Endothelial cell of umbilical vein (primary cell): ENCODE measurements around the gene PFDN1. TPM values are rescaled to one million over a fixed set of nuclear protein-coding genes. Genes with fewer than 3 reads are reported as not detected.

Experiments
- BruUV-seq: library from RNA; stranded (reverse); fragments of 400-500 nt; replicated peaks from 2 replicates; lab custom pipeline; 2021; lab: Mats Ljungman, UMichigan
- CTCF ChIA-PET: fragments of 300-600, 350-600 bp; sonication (Branson Sonifier 250); formaldehyde crosslinking; loops from one replicate; lab custom pipeline; 2021; ENCODE audit warnings: antibody characterized with exemption, inconsistent platforms; lab: Charles Lee
- POLR2A ChIA-PET: fragments of 300-600, 350-600 bp; sonication (Branson Sonifier 250); formaldehyde crosslinking; loops from one replicate; lab custom pipeline; 2021; ENCODE audit warnings: antibody characterized with exemption, inconsistent platforms; lab: Charles Lee
- DNase-seq: peaks from one replicate; pipeline ENCODE4 v3.0.0-alpha.2; 2011; ENCODE audit warnings: low read depth, low spot score
- FAIRE-seq: peaks from 2 replicates; lab custom pipeline; 2011; peaks lifted over from hg19 to GRCh38; lab: Jason Lieb, UNC
- H2AFZ ChIP-seq: 2 replicates; pipeline ENCODE4 v1.6.0; 2012; ENCODE audit warnings: low read depth, low read length, control low read depth, inconsistent platforms
- H3K27ac ChIP-seq: 2 replicates; pipeline ENCODE4 v1.5.1; 2011; ENCODE audit warnings: low read depth, mild to moderate bottlenecking, control low read depth, low read length, moderate library complexity; ENCODE audit not compliant: insufficient read depth
- H3K27me3 ChIP-seq, 2 experiments: 2 replicates each; pipeline versions ENCODE4 v1.6.0 to v1.6.1; 2011; ENCODE audit warnings: low read length in 2 of 2, mixed read lengths in 1 of 2; ENCODE audit not compliant: control insufficient read depth in 2 of 2, insufficient read depth in 2 of 2
- H3K36me3 ChIP-seq, 2 experiments: 2 replicates in 1 of 2; 3 replicates in 1 of 2; pipeline ENCODE4 v1.5.1; 2011; ENCODE audit warnings: low read length in 2 of 2, mild to moderate bottlenecking in 1 of 2, moderate library complexity in 1 of 2; ENCODE audit not compliant: control insufficient read depth in 2 of 2, insufficient read depth in 2 of 2; ENCODE audit errors: extremely low read depth in 1 of 2
- H3K4me1 ChIP-seq: 3 replicates; pipeline ENCODE4 v1.5.1; 2011; ENCODE audit warnings: mild to moderate bottlenecking, low read length; ENCODE audit not compliant: control insufficient read depth, insufficient read depth; ENCODE audit errors: extremely low read depth
- H3K4me2 ChIP-seq: 2 replicates; pipeline ENCODE4 v1.6.1; 2011; ENCODE audit warnings: low read length, control low read depth, mixed read lengths; ENCODE audit not compliant: insufficient read depth
- H3K4me3 ChIP-seq, 3 experiments: fragments of 200-600 bp in 1 of 3; sonication (generic), shearing (Covaris generic) in 1 of 3; replicated peaks in 1 of 3; 2 replicates each; pipeline ENCODE4 v1.5.1; 2011 to 2016; ENCODE audit warnings: control low read depth in 3 of 3, low read length in 3 of 3, mild to moderate bottlenecking in 2 of 3, inconsistent platforms in 1 of 3, low read depth in 1 of 3, moderate library complexity in 1 of 3; ENCODE audit not compliant: insufficient read depth in 1 of 3
- H3K79me2 ChIP-seq: 2 replicates; pipeline ENCODE4 v1.6.0; 2012; ENCODE audit warnings: low read length, inconsistent platforms; ENCODE audit not compliant: control insufficient read depth, insufficient read depth
- H3K9ac ChIP-seq: replicated peaks from 2 replicates; pipeline ENCODE3; 2011; ENCODE audit warnings: low read length, control low read depth; ENCODE audit not compliant: insufficient read depth; ENCODE audit errors: extremely low read depth
- H3K9me1 ChIP-seq: replicated peaks from 3 replicates; pipeline ENCODE4 v1.6.0; 2011; ENCODE audit warnings: mild to moderate bottlenecking, low read length; ENCODE audit not compliant: control insufficient read depth, insufficient read depth; ENCODE audit errors: extremely low read depth
- H3K9me3 ChIP-seq: replicated peaks from 2 replicates; pipeline ENCODE4 v1.5.1; 2012; ENCODE audit warnings: low read length, inconsistent platforms; ENCODE audit not compliant: control insufficient read depth, insufficient read depth
- H4K20me1 ChIP-seq: replicated peaks from 2 replicates; pipeline ENCODE3; 2011; ENCODE audit warnings: mild to moderate bottlenecking, low read length; ENCODE audit not compliant: control insufficient read depth, insufficient read depth; ENCODE audit errors: extremely low read depth
- EZH2 ChIP-seq: IDR thresholded peaks from 2 replicates; pipeline ENCODE4 v1.6.1; 2012; ENCODE audit warnings: borderline replicate concordance, low read depth, mild to moderate bottlenecking, moderate library complexity, low read length, inconsistent platforms; ENCODE audit not compliant: severe bottlenecking
- FOS ChIP-seq: IDR thresholded peaks from 2 replicates; pipeline ENCODE4 v1.6.1; 2011; ENCODE audit warnings: mild to moderate bottlenecking, low read length, moderate library complexity, borderline replicate concordance; ENCODE audit not compliant: insufficient read depth
- GATA2 ChIP-seq: IDR thresholded peaks from 2 replicates; pipeline ENCODE4 v1.7.0; 2011; ENCODE audit warnings: low read depth, mild to moderate bottlenecking, moderate library complexity, mixed read lengths, low read length; ENCODE audit not compliant: insufficient read length, insufficient read depth
- JUN ChIP-seq: IDR thresholded peaks from 2 replicates; pipeline ENCODE4 v1.6.1; 2011; ENCODE audit warnings: borderline replicate concordance, low read depth; ENCODE audit not compliant: insufficient read length, insufficient read depth
- MYC ChIP-seq: IDR thresholded peaks from one replicate; pipeline ENCODE4 v1.6.1; 2011; ENCODE audit warnings: mild to moderate bottlenecking, low read depth, low read length
- POLR2A ChIP-seq: IDR thresholded peaks from 2 replicates; pipeline ENCODE4 v1.6.1; 2012; ENCODE audit warnings: low read depth, mild to moderate bottlenecking, control low read depth, low read length
- POLR2AphosphoS5 ChIP-seq: IDR thresholded peaks from 2 replicates; pipeline ENCODE4 v1.6.1; 2012; ENCODE audit warnings: low read depth, mild to moderate bottlenecking, control low read depth, low read length, moderate library complexity; ENCODE audit not compliant: insufficient read depth
- dilution Hi-C: fragments of 300-500 bp; cut with MboI; formaldehyde crosslinking; loops from one replicate; pipeline ENCODE4 v1.15.0; 2019; ENCODE audit warnings: low sequenced_read_pairs; ENCODE audit not compliant: extremely low pct_ligation_motif_present
- intact Hi-C: fragments of 100-400 bp; cut with micrococcal nuclease; formaldehyde crosslinking; loops from one replicate; pipeline ENCODE4 v1.10.0; 2022
- polyA plus RNA-seq, 4 experiments: library from polyadenylated mRNA; depleted of rRNA in 3 of 4; stranded (reverse) in 3 of 4; unstranded in 1 of 4; fragments of >200 nt; gene quantifications; 2 replicates each; pipeline versions ENCODE4 v1.2.1 to v1.2.3, GENCODE V29; 2011 to 2012; ENCODE audit warnings: missing spikeins in 1 of 4
- total RNA-seq: library from RNA; stranded (reverse); gene quantifications from 2 replicates; pipeline ENCODE4 v1.2.3, GENCODE V29; 2021
- TF ChIP-seq, protein P1 (sequence below): IDR thresholded peaks from 2 replicates; pipeline ENCODE4 v1.6.1; 2011; ENCODE audit not compliant: insufficient read depth, insufficient read length
- TF ChIP-seq, protein P2 (sequence below), 2 donors: IDR thresholded peaks; 1 replicate in 1 of 2; 2 replicates in 1 of 2; pipeline ENCODE4 v1.5.1; 2011; ENCODE audit warnings: low read length in 2 of 2, mild to moderate bottlenecking in 2 of 2, moderate library complexity in 2 of 2, control low read depth in 1 of 2, inconsistent platforms in 1 of 2, low read depth in 1 of 2; ENCODE audit not compliant: insufficient read depth in 1 of 2; ENCODE audit errors: extremely low read depth in 1 of 2

The PFDN1 gene
- total and polyA plus RNA-seq, 2 donors (not counting 3 experiments of a cell fraction or from before 2014, with no cell fraction given), result 107 to 158 TPM

DNA sequence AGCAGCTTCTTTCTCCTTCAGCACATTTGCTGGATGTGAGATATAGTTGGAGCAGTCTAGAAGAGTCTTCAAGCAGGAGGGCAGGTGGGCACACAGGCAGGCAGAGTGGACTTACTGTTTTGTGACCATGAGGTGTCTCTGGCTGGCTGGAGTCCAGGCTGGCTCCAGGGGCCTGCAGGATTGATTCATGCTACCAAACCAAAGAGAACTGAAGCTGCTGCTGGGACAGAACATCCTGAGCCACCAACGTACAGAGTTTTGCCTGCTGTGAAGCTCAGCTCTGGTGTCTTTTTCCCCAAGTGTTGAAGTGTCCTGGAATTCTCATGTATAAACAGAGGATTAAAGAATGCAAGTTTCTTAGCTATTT is 82.2 kb downstream of the PFDN1 start:
- Histone ChIP-seq H3K4me3 (no peak overlapping the region), H3K4me1 (peaks cover 6% of the 10 kb centered on the region), H4K20me1 (no peaks in the 10 kb centered on the region), H3K4me2 (no peak overlapping the region), H2AFZ (no peak overlapping the region), H3K9ac (no peak overlapping the region), H3K36me3 (no peaks in the 10 kb centered on the region), H3K27ac (no peak overlapping the region), H3K79me2 (no peaks in the 10 kb centered on the region), H3K9me3 (no peaks in the 10 kb centered on the region), H3K9me1 (no peaks in the 10 kb centered on the region), H3K27me3 (no peaks in the 10 kb centered on the region)
- ChIA-PET CTCF (interaction anchor here (0.9 to 1.5 kb wide), 4 partner anchors 10 to 148 kb away, joined by 3 to 4 read pairs (median 4); no protein-coding TSS in a partner anchor), POLR2A (no interaction called here)
- FAIRE-seq (no peak), DNase-seq (no peak)
- BruUV-seq, result no TSS peak
- dilution Hi-C loops (no loop called here), intact Hi-C loops (no loop called here)
- TF ChIP-seq GATA2 (no peak), MYC (no peak)
- TF ChIP-seq, protein P1, sequence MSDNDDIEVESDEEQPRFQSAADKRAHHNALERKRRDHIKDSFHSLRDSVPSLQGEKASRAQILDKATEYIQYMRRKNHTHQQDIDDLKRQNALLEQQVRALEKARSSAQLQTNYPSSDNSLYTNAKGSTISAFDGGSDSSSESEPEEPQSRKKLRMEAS, result no peak
- TF ChIP-seq, protein P2, sequence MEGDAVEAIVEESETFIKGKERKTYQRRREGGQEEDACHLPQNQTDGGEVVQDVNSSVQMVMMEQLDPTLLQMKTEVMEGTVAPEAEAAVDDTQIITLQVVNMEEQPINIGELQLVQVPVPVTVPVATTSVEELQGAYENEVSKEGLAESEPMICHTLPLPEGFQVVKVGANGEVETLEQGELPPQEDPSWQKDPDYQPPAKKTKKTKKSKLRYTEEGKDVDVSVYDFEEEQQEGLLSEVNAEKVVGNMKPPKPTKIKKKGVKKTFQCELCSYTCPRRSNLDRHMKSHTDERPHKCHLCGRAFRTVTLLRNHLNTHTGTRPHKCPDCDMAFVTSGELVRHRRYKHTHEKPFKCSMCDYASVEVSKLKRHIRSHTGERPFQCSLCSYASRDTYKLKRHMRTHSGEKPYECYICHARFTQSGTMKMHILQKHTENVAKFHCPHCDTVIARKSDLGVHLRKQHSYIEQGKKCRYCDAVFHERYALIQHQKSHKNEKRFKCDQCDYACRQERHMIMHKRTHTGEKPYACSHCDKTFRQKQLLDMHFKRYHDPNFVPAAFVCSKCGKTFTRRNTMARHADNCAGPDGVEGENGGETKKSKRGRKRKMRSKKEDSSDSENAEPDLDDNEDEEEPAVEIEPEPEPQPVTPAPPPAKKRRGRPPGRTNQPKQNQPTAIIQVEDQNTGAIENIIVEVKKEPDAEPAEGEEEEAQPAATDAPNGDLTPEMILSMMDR (IDR thresholded peaks at IDR 0.05; ENCODE audit: extremely low read depth in 1 of 2, insufficient read depth in 1 of 2, low read depth in 1 of 2, low read length in 2 of 2), result no peak

DNA sequence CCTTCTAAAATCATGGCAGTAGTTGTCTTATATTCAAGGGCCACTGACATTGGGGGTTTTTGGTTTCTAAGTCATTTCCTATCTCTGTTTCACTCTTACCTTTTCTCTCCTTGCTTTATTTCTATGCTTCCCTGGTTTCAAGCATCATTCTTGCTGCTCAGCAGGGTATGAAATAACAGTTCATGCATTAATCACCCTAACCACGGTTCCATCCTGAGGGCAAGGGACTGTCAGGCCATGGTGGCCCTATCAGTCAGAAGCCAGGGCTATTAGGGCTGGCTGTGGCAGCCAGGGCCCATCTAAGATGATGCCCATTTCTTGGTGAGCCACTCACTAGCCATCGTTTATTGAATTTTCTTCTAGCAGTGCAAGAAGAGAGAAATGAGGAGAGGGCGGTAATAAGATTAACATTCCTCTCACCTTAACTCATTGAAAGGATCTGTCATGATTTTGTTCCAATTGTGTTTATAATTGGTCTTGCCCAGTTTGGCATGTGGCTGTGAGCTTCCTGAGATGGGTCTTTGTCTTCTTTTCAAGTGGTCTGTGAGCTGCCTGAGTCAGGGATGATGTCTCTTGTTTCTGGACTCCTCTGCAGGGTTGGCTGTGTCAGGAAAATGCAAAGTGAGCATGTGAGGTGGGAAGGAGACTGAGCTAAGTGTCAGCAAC is 82.7 kb downstream of the PFDN1 start:
- no peak overlapping the region for H3K4me3 ChIP-seq
- no peak for DNase-seq
- ChIA-PET POLR2A (no interaction called here), CTCF (interaction anchor here (0.6 to 1.4 kb wide), 4 partner anchors 9 to 147 kb away, joined by 3 to 5 read pairs (median 4); no protein-coding TSS in a partner anchor)
- no peaks in the 10 kb centered on the region for H3K9me1 ChIP-seq
- H3K27me3 ChIP-seq, result no peaks in the 10 kb centered on the region
- H3K9me3 ChIP-seq, result no peaks in the 10 kb centered on the region
- no peak overlapping the region for H2AFZ ChIP-seq
- BruUV-seq, result no TSS peak
- FAIRE-seq, result no peak
- peaks cover 6% of the 10 kb centered on the region for H3K4me1 ChIP-seq
- no peak overlapping the region for H3K9ac ChIP-seq
- H4K20me1 ChIP-seq, result no peaks in the 10 kb centered on the region
- H3K36me3 ChIP-seq, result no peaks in the 10 kb centered on the region
- no peak overlapping the region for H3K27ac ChIP-seq
- no peaks in the 10 kb centered on the region for H3K79me2 ChIP-seq
- no peak overlapping the region for H3K4me2 ChIP-seq
- intact Hi-C loops (no loop called here), dilution Hi-C loops (no loop called here)
- TF ChIP-seq, protein P2 (IDR thresholded peaks at IDR 0.05; ENCODE audit: extremely low read depth in 1 of 2, insufficient read depth in 1 of 2, low read depth in 1 of 2, low read length in 2 of 2), result no peak
- no peak for TF ChIP-seq POLR2AphosphoS5
- no peak for TF ChIP-seq MYC
- no peak for TF ChIP-seq FOS
- no peak for TF ChIP-seq JUN
- TF ChIP-seq EZH2, result no peak
- TF ChIP-seq POLR2A, result no peak
- no peak for TF ChIP-seq GATA2
- TF ChIP-seq, protein P1, result no peak
